Measurements from ENCODE around the gene TUBA1C.
"Not testable (repeated sequence)": the region's sequence is repeated elsewhere in the genome, so short reads cannot be mapped to it uniquely, and the experiment has no call there.

The TUBA1C gene

GRCh38 chr12:49317118-49317517 lies 52.2 kb downstream of the TUBA1C start (continued):
- peak; percentile 14; the same call in 1 of the 2 replicates for TF ChIP-seq ZNF654 (tag by site-specific recombination; IDR thresholded peaks at IDR 0.05; ENCODE audit: low read depth)
- TF ChIP-seq ZNF623 (tag by site-specific recombination; IDR thresholded peaks at IDR 0.05): peak; percentile 74
- 0 out of 2 replicates have a peak, but pooled peaks have one; percentile 21 for TF ChIP-seq ZXDB (tag by site-specific recombination; IDR thresholded peaks at IDR 0.05)
- peak; percentile 58 for TF ChIP-seq ZNF266 (tag by site-specific recombination; IDR thresholded peaks at IDR 0.05; ENCODE audit: low read depth)
- TF ChIP-seq ZNF791 (tag by site-specific recombination; IDR thresholded peaks at IDR 0.05): peak; percentile 25; the same call in 1 of the 2 replicates
- 0 out of 2 replicates have a peak, but pooled peaks have one; percentile 47 for TF ChIP-seq GFI1B (tag by site-specific recombination; IDR thresholded peaks at IDR 0.05)
- peak; percentile 48; the same call in 1 of the 2 replicates for TF ChIP-seq ZNF560 (tag by site-specific recombination; IDR thresholded peaks at IDR 0.05; ENCODE audit: borderline replicate concordance)
- TF ChIP-seq ZNF292 (tag by site-specific recombination; IDR thresholded peaks at IDR 0.05; ENCODE audit: borderline replicate concordance, low read depth): 0 out of 2 replicates have a peak, but pooled peaks have one; percentile 33
- TF ChIP-seq ZNF433 (tag by site-specific recombination; IDR thresholded peaks at IDR 0.05; ENCODE audit: low read depth): peak; percentile 77
- peak; percentile 77; the same call in 1 of the 2 replicates for TF ChIP-seq ZNF202 (tag by site-specific recombination; IDR thresholded peaks at IDR 0.05; ENCODE audit: borderline replicate concordance)
- TF ChIP-seq REST (tag by site-specific recombination; IDR thresholded peaks at IDR 0.05): peak; percentile 68; the same call in 1 of the 2 replicates
- TF ChIP-seq ZNF664 (tag by site-specific recombination; IDR thresholded peaks at IDR 0.05): peak; percentile 61; the same call in 1 of the 2 replicates

- H3K4me3 ChIP-seq (ENCODE audit: low read depth, low read length); H3K4me1 ChIP-seq (ENCODE audit: control insufficient read depth, insufficient read depth, low read length); H3K9me3 ChIP-seq (ENCODE audit: control insufficient read depth, insufficient read depth, low read depth, low read length); H3K27ac ChIP-seq (ENCODE audit: extremely low read depth, low read depth, low read length): not testable (repeated sequence)
- H3K36me3 ChIP-seq (ENCODE audit: control insufficient read depth in 2 of 2, insufficient read depth in 1 of 2, low read length in 2 of 2): peaks cover 14 to 16% of the 10 kb centered on the region in 2 experiments; a peak in 2 of 3 replicates
- CTCF ChIA-PET: interaction anchor here (0.6 to 4.4 kb wide), 4 partner anchors 21 to 32 kb away, joined by 3 to 43 read pairs (median 18); partner anchors contain the start of gene PRPH
- POLR2A ChIA-PET: interaction anchor here (0.6 kb wide), 1 partner anchor 56 kb away, joined by 4 read pairs; no protein-coding TSS in a partner anchor
- TF ChIP-seq ZNF596 (tag by site-specific recombination; IDR thresholded peaks at IDR 0.05) (peak; percentile 89), ZNF362 (tag by site-specific recombination; IDR thresholded peaks at IDR 0.05) (0 out of 2 replicates have a peak, but pooled peaks have one; percentile 36), ZNF366 (tag by site-specific recombination; conservative IDR thresholded peaks at IDR 0.05) (peak; percentile 90), PRDM1 (tag by site-specific recombination; IDR thresholded peaks at IDR 0.05) (peak; percentile 99)
Measured at GRCh38 chr12:49320411-49321103, 55.7 kb downstream of the TUBA1C start.

- POLR2A ChIA-PET: interaction anchor here (0.7 to 4.0 kb wide), 20 partner anchors 13 to 469 kb away, joined by 3 to 94 read pairs (median 6); partner anchors contain the start of genes C1QL4, DNAJC22, PRPH and SPATS2
- H3K9me3 ChIP-seq (ENCODE audit: control insufficient read depth, insufficient read depth, low read depth, low read length): no peaks in the 10 kb centered on the region
- peak overlapping the region; percentile 16; the same call in 1 of the 2 replicates for H3K27ac ChIP-seq (ENCODE audit: extremely low read depth, low read depth, low read length)
- H3K4me3 ChIP-seq (ENCODE audit: low read depth, low read length): peak overlapping the region; percentile 73
- CTCF ChIA-PET: interaction anchor here (0.6 to 4.4 kb wide), 13 partner anchors 9 to 850 kb away, joined by 3 to 43 read pairs (median 7); partner anchors contain the start of genes DNAJC22 and PRPH
- H3K4me1 ChIP-seq (ENCODE audit: control insufficient read depth, insufficient read depth, low read length): 0 out of 2 replicates have a peak, but pooled peaks cover 4% of the 10 kb centered on the region
- peaks cover 21 to 34% of the 10 kb centered on the region in 2 experiments for H3K36me3 ChIP-seq (ENCODE audit: control insufficient read depth in 2 of 2, insufficient read depth in 1 of 2, low read length in 2 of 2)
- TF ChIP-seq, protein P1, sequence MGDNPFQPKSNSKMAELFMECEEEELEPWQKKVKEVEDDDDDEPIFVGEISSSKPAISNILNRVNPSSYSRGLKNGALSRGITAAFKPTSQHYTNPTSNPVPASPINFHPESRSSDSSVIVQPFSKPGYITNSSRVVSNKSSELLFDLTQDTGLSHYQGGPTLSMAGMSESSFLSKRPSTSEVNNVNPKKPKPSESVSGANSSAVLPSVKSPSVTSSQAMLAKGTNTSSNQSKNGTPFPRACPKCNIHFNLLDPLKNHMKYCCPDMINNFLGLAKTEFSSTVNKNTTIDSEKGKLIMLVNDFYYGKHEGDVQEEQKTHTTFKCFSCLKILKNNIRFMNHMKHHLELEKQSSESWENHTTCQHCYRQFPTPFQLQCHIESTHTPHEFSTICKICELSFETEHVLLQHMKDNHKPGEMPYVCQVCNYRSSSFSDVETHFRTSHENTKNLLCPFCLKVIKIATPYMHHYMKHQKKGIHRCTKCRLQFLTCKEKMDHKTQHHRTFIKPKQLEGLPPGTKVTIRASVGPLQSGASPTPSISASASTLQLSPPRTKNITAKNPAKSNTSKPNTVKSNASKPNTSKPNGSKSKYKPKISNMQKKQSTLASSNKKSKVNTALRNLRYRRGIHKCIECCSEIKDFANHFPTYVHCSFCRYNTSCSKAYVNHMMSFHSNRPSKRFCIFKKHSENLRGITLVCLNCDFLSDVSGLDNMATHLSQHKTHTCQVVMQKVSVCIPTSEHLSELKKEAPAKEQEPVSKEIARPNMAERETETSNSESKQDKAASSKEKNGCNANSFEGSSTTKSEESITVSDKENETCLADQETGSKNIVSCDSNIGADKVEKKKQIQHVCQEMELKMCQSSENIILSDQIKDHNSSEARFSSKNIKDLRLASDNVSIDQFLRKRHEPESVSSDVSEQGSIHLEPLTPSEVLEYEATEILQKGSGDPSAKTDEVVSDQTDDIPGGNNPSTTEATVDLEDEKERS (tag by site-specific recombination; IDR thresholded peaks at IDR 0.05): 0 out of 2 replicates have a peak, but pooled peaks have one; percentile 60
- TF ChIP-seq ZNF768 (tag by site-specific recombination; IDR thresholded peaks at IDR 0.05): 0 out of 2 replicates have a peak, but pooled peaks have one; percentile 25
- TF ChIP-seq, protein P2, sequence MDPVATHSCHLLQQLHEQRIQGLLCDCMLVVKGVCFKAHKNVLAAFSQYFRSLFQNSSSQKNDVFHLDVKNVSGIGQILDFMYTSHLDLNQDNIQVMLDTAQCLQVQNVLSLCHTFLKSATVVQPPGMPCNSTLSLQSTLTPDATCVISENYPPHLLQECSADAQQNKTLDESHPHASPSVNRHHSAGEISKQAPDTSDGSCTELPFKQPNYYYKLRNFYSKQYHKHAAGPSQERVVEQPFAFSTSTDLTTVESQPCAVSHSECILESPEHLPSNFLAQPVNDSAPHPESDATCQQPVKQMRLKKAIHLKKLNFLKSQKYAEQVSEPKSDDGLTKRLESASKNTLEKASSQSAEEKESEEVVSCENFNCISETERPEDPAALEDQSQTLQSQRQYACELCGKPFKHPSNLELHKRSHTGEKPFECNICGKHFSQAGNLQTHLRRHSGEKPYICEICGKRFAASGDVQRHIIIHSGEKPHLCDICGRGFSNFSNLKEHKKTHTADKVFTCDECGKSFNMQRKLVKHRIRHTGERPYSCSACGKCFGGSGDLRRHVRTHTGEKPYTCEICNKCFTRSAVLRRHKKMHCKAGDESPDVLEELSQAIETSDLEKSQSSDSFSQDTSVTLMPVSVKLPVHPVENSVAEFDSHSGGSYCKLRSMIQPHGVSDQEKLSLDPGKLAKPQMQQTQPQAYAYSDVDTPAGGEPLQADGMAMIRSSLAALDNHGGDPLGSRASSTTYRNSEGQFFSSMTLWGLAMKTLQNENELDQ (tag by site-specific recombination; IDR thresholded peaks at IDR 0.05; ENCODE audit: low read depth): no peak
Measured at GRCh38 chr12:49322367-49322707, 57.5 kb downstream of the TUBA1C start.
